MG63 (cell line): ENCODE results near the gene TTL. TPM values are rescaled to one million over a fixed set of nuclear protein-coding genes. Genes with fewer than 3 reads are reported as not detected.
"Not testable (repeated sequence)": the region's sequence is repeated elsewhere in the genome, so short reads cannot be mapped to it uniquely, and the experiment has no call there.

Experiments used
- DNase-seq: peaks from one replicate; pipeline ENCODE4 v3.0.0-alpha.2; 2020
- H3K27me3 ChIP-seq: fragments of 250-450 bp; sonication (Bioruptor Pico); 2 replicates; pipeline ENCODE4 v1.5.1; 2020; ENCODE audit warnings: mild to moderate bottlenecking, moderate library complexity
- H3K36me3 ChIP-seq: fragments of 250-450 bp; sonication (Bioruptor Pico); 2 replicates; pipeline ENCODE4 v1.5.1; 2020; ENCODE audit warnings: mild to moderate bottlenecking, moderate library complexity
- H3K4me3 ChIP-seq: fragments of 250-450 bp; sonication (Bioruptor Pico); 2 replicates; pipeline ENCODE4 v1.5.1; 2020; ENCODE audit warnings: mild to moderate bottlenecking, moderate library complexity
- H3K9me3 ChIP-seq: fragments of 250-450 bp; sonication (Bioruptor Pico); 2 replicates; pipeline ENCODE4 v1.5.1; 2020; ENCODE audit warnings: mild to moderate bottlenecking, moderate library complexity
- total RNA-seq: library from RNA; depleted of rRNA; stranded (reverse); fragments of >200 nt; shearing (Covaris generic); gene quantifications from 2 replicates; pipeline ENCODE4 v1.2.3, GENCODE V29; 2014; ENCODE audit warnings: low replicate concordance; rRNA removed

Gene TTL
- total RNA-seq = 49.8 and 55.2 TPM in 2 replicates

GRCh38 chr2:112481528-112482233, at the start of gene TTL:
Gene TTL (plus strand): TSS chr2:112482156. CDS start chr2:112482345, 189 bp downstream.
- peak within 1 kb of the TSS; percentile 88 for H3K4me3 ChIP-seq
- peak; percentile 79 for DNase-seq

GRCh38 chr2:112432390-112432734, 49.6 kb upstream of the TTL start:
- not testable (repeated sequence) for DNase-seq, H3K27me3 ChIP-seq, H3K9me3 ChIP-seq, H3K36me3 ChIP-seq
- peak overlapping the region; percentile 59 for H3K4me3 ChIP-seq

More at GRCh38 chr2:112481528-112482233, at the start of gene TTL:
- Histone ChIP-seq H3K9me3 (no peaks in the 10 kb centered on the region), H3K27me3 (no peaks in the 10 kb centered on the region), H3K36me3 (peaks cover 33% of the 10 kb centered on the region)

GRCh38 chr2:112432735-112433479, 49.0 kb upstream of the TTL start:
- peak overlapping the region; percentile 59 for H3K4me3 ChIP-seq
- not testable (repeated sequence) for H3K9me3 ChIP-seq, H3K27me3 ChIP-seq, H3K36me3 ChIP-seq
- peak; percentile 63 for DNase-seq

GRCh38 chr2:112433480-112433879, 48.5 kb upstream of the TTL start, which contains the start of gene RGPD8:
Gene RGPD8 (minus strand): TSS chr2:112433645. CDS start chr2:112433453, 192 bp downstream.
- not testable (repeated sequence) for H3K36me3 ChIP-seq, H3K9me3 ChIP-seq, H3K27me3 ChIP-seq
- H3K4me3 ChIP-seq = peak within 1 kb of the TSS; percentile 59
- peak; percentile 82 for DNase-seq

GRCh38 chr2:112433932-112434730, 47.8 kb upstream of the TTL start:
- no peaks in the 10 kb centered on the region for H3K27me3 ChIP-seq
- no peaks in the 10 kb centered on the region for H3K9me3 ChIP-seq
- DNase-seq = no peak
- no peaks in the 10 kb centered on the region for H3K36me3 ChIP-seq
- H3K4me3 ChIP-seq = no peak overlapping the region; the same call in 1 of the 2 replicates

GRCh38 chr2:112434890-112435715, 46.9 kb upstream of the TTL start:
- H3K36me3 ChIP-seq, H3K9me3 ChIP-seq, H3K27me3 ChIP-seq, DNase-seq, H3K4me3 ChIP-seq: not testable (repeated sequence)

GRCh38 chr2:112435716-112436431, 46.1 kb upstream of the TTL start:
- not testable (repeated sequence) for H3K4me3 ChIP-seq, H3K27me3 ChIP-seq, DNase-seq, H3K36me3 ChIP-seq, H3K9me3 ChIP-seq

- not testable (repeated sequence) for H3K4me3 ChIP-seq, H3K9me3 ChIP-seq, DNase-seq, H3K27me3 ChIP-seq, H3K36me3 ChIP-seq
These were observed 45.0 kb upstream of the TTL start for GRCh38 chr2:112436993-112437392.

- not testable (repeated sequence) for H3K36me3 ChIP-seq, H3K9me3 ChIP-seq, DNase-seq, H3K4me3 ChIP-seq, H3K27me3 ChIP-seq
These were observed 44.5 kb upstream of the TTL start for GRCh38 chr2:112437405-112437831.

GRCh38 chr2:112438603-112439261, 43.2 kb upstream of the TTL start:
- not testable (repeated sequence) for H3K9me3 ChIP-seq, H3K27me3 ChIP-seq, H3K36me3 ChIP-seq, DNase-seq, H3K4me3 ChIP-seq

- DNase-seq, H3K36me3 ChIP-seq, H3K27me3 ChIP-seq, H3K4me3 ChIP-seq, H3K9me3 ChIP-seq: not testable (repeated sequence)
These were observed 37.7 kb upstream of the TTL start for GRCh38 chr2:112444256-112444655.

GRCh38 chr2:112449854-112450253, 32.1 kb upstream of the TTL start:
- peaks cover 3% of the 10 kb centered on the region; the same call in 1 of the 2 replicates for H3K9me3 ChIP-seq
- no peak overlapping the region for H3K4me3 ChIP-seq
- H3K36me3 ChIP-seq = no peaks in the 10 kb centered on the region
- DNase-seq = no peak
- no peaks in the 10 kb centered on the region for H3K27me3 ChIP-seq

- H3K9me3 ChIP-seq = peaks cover 3% of the 10 kb centered on the region; the same call in 1 of the 2 replicates
- no peak overlapping the region for H3K4me3 ChIP-seq
- no peaks in the 10 kb centered on the region for H3K27me3 ChIP-seq
- DNase-seq = no peak
- no peaks in the 10 kb centered on the region for H3K36me3 ChIP-seq
These were observed 30.6 kb upstream of the TTL start for GRCh38 chr2:112451317-112451716.

- DNase-seq = no peak
- Histone ChIP-seq H3K27me3 (no peaks in the 10 kb centered on the region), H3K4me3 (no peak overlapping the region), H3K36me3 (no peaks in the 10 kb centered on the region), H3K9me3 (peaks cover 3% of the 10 kb centered on the region; the same call in 1 of the 2 replicates)
These were observed 27.4 kb upstream of the TTL start for GRCh38 chr2:112454586-112454985.

- Histone ChIP-seq H3K27me3 (no peaks in the 10 kb centered on the region), H3K36me3 (no peaks in the 10 kb centered on the region), H3K9me3 (peaks cover 6% of the 10 kb centered on the region), H3K4me3 (no peak overlapping the region)
- DNase-seq = no peak
These were observed 22.6 kb upstream of the TTL start for GRCh38 chr2:112459372-112459771.
